Liver (tissue), 9 donors: ENCODE results near the gene KCNE3. TPM values are rescaled to one million over a fixed set of nuclear protein-coding genes. Genes with fewer than 3 reads are reported as not detected.

Source experiments
- DNase-seq: peaks from one replicate; pipeline ENCODE4 v3.0.0-alpha.2; 2017; ENCODE audit warnings: low spot score
- H3K27ac ChIP-seq, 2 donors: one replicate each; pipeline ENCODE4 v1.7.0; 2013; ENCODE audit warnings: inconsistent platforms in 2 of 2, low read length in 2 of 2, control low read depth in 1 of 2, low read depth in 1 of 2, mild to moderate bottlenecking in 1 of 2
- H3K27me3 ChIP-seq, 4 donors: one replicate each; pipeline versions ENCODE4 v1.6.1 to v1.7.0; 2013; ENCODE audit warnings: low read length in 3 of 4, inconsistent platforms in 1 of 4, mild to moderate bottlenecking in 1 of 4, moderate library complexity in 1 of 4; ENCODE audit not compliant: control insufficient read depth in 4 of 4, insufficient read depth in 4 of 4
- H3K36me3 ChIP-seq, 4 donors: one replicate each; pipeline versions ENCODE4 v1.6.1 to v1.7.0; 2013; ENCODE audit warnings: low read length in 3 of 4, mild to moderate bottlenecking in 3 of 4, low read depth in 1 of 4, moderate library complexity in 1 of 4; ENCODE audit not compliant: control insufficient read depth in 4 of 4, insufficient read depth in 3 of 4
- H3K4me1 ChIP-seq, 4 donors: one replicate each; pipeline versions ENCODE4 v1.6.1 to v1.7.0; 2013; ENCODE audit warnings: low read length in 3 of 4, mild to moderate bottlenecking in 3 of 4, moderate library complexity in 1 of 4; ENCODE audit not compliant: control insufficient read depth in 4 of 4, insufficient read depth in 4 of 4
- H3K4me3 ChIP-seq, 3 donors: one replicate each; pipeline versions ENCODE4 v1.6.1 to v1.7.0; 2013; ENCODE audit warnings: low read length in 3 of 3, control low read depth in 1 of 3, low read depth in 1 of 3, mild to moderate bottlenecking in 1 of 3
- H3K9ac ChIP-seq, 2 donors: one replicate each; pipeline ENCODE4 v1.7.0; 2013; ENCODE audit warnings: low read length in 2 of 2, mild to moderate bottlenecking in 2 of 2, moderate library complexity in 2 of 2, control low read depth in 1 of 2, low read depth in 1 of 2
- H3K9me3 ChIP-seq, 4 donors: one replicate each; pipeline versions ENCODE4 v1.6.1 to v1.7.0; 2013; ENCODE audit warnings: low read length in 3 of 4; ENCODE audit not compliant: control insufficient read depth in 4 of 4
- EGR1 ChIP-seq, 2 donors: IDR thresholded peaks; 2 replicates each; pipeline ENCODE4 v1.6.1; 2016 to 2018; ENCODE audit warnings: antibody characterized with exemption in 2 of 2, low read depth in 2 of 2
- FOXA1 ChIP-seq: IDR thresholded peaks from 2 replicates; pipeline ENCODE4 v1.6.1; 2016; ENCODE audit warnings: antibody characterized with exemption
- FOXA2 ChIP-seq: IDR thresholded peaks from 2 replicates; pipeline ENCODE4 v1.6.1; 2016; ENCODE audit warnings: antibody characterized with exemption
- GABPA ChIP-seq, 2 donors: IDR thresholded peaks in 1 of 2; conservative IDR thresholded peaks in 1 of 2; 2 replicates each; pipeline ENCODE4 v1.6.1; 2016; ENCODE audit warnings: antibody characterized with exemption in 2 of 2, mild to moderate bottlenecking in 1 of 2, moderate library complexity in 1 of 2
- HNF4A ChIP-seq, 2 donors: conservative IDR thresholded peaks; 2 replicates each; pipeline ENCODE4 v1.6.1; 2016; ENCODE audit warnings: antibody characterized with exemption in 2 of 2, mild to moderate bottlenecking in 2 of 2
- HNF4G ChIP-seq: IDR thresholded peaks from 2 replicates; pipeline ENCODE4 v1.6.1; 2016; ENCODE audit warnings: antibody characterized with exemption
- JUND ChIP-seq, 2 donors: IDR thresholded peaks; 2 replicates each; pipeline ENCODE4 v1.6.1; 2016; ENCODE audit warnings: antibody characterized with exemption in 2 of 2
- NR2F2 ChIP-seq: IDR thresholded peaks from 2 replicates; pipeline ENCODE4 v1.6.1; 2016; ENCODE audit warnings: antibody characterized with exemption
- RAD21 ChIP-seq, 2 donors: IDR thresholded peaks; 2 replicates each; pipeline ENCODE4 v1.6.1; 2016; ENCODE audit warnings: antibody characterized with exemption in 2 of 2, mild to moderate bottlenecking in 2 of 2
- RXRA ChIP-seq, 2 donors: IDR thresholded peaks; 2 replicates each; pipeline ENCODE4 v1.6.1; 2017 to 2018; ENCODE audit warnings: antibody characterized with exemption in 2 of 2, mild to moderate bottlenecking in 1 of 2
- SP1 ChIP-seq: IDR thresholded peaks from 2 replicates; pipeline ENCODE4 v1.6.1; 2018; ENCODE audit warnings: antibody characterized with exemption, mild to moderate bottlenecking
- TAF1 ChIP-seq: conservative IDR thresholded peaks from 2 replicates; pipeline ENCODE4 v1.6.1; 2016; ENCODE audit warnings: antibody characterized with exemption, mild to moderate bottlenecking
- YY1 ChIP-seq: IDR thresholded peaks from 2 replicates; pipeline ENCODE4 v1.6.1; 2016; ENCODE audit warnings: antibody characterized with exemption, mild to moderate bottlenecking
- WGBS: extraction: QIAGEN DNeasy Blood & Tissue Kit; methylation state at CpG from one replicate; pipeline ENCODE4 v1.1.7; 2013; 5-methylcytosine and 5-hydroxymethylcytosine counted together
- polyA plus RNA-seq, 2 donors: library from polyadenylated mRNA; stranded (reverse) in 1 of 2; unstranded in 1 of 2; fragments of 200-250 nt in 1 of 2; fragments of >200 nt in 1 of 2; fragmentation: Nextera tagmentation in 1 of 2; extraction: Ambion mirVana in 1 of 2; gene quantifications; one replicate each; pipeline versions ENCODE4 v1.2.1 to v1.2.3, GENCODE V29; 2013 to 2015
- total RNA-seq, 2 donors: library from RNA; depleted of rRNA; stranded (reverse); fragments of >200 nt; gene quantifications; one replicate each; pipeline ENCODE4 v1.2.3, GENCODE V29; 2014
- TF ChIP-seq, protein P1 (sequence below): IDR thresholded peaks from 2 replicates; pipeline ENCODE4 v1.6.1; 2016; ENCODE audit warnings: antibody characterized with exemption
- TF ChIP-seq, protein P2 (sequence below): IDR thresholded peaks from 2 replicates; pipeline ENCODE4 v1.6.1; 2016; ENCODE audit warnings: antibody characterized with exemption, mild to moderate bottlenecking
- TF ChIP-seq, protein P3 (sequence below): IDR thresholded peaks from 2 replicates; pipeline ENCODE4 v1.6.1; 2016; ENCODE audit warnings: antibody characterized with exemption
- TF ChIP-seq, protein P4 (sequence below): IDR thresholded peaks from 2 replicates; pipeline ENCODE4 v1.6.1; 2016; ENCODE audit warnings: antibody characterized with exemption
- donor health status: healthy.
- donor health status: healthy.
- donor health status: healthy.
- donor health status: healthy.
- donor health status: healthy.

KCNE3 gene
- total and polyA plus RNA-seq, 4 donors = 1.4 to 22.9 (median 3.8) TPM

DNA sequence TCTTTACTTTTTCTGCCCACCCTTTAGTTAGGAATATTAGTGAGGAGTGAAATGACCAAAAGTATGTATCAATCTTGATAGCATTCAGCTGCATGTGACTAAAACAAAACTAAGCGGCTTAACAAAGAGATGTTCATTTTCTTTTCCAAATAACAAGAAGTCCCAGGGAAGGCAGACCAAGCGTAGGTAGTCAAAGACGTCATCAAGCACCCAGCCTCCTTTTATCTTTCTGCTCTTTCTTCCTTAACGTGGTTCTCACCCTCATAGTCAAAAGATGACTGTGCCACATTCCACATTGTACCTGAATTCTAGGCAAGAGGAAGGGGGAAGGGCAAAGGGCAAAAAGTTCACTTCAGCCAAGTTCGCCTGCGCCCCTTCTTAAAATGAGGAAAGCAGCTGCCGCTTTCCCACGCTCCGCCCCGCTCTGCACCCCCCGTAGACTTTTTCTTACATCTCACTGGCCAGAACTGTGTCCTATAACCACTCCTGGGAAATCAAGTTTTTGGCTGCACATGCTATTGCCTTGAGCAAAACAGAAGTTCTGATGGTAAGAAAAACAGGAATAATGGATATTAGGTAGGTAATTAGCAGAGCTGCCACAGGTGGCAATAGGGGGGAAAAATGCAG, 54.5 kb downstream of the KCNE3 start:
- Histone ChIP-seq H3K36me3 (no peaks in the 10 kb centered on the region), H3K4me3 (no peak overlapping the region), H3K27ac (no peak overlapping the region), H3K9me3 (no peaks in the 10 kb centered on the region), H3K9ac (no peak overlapping the region), H3K4me1 (no peaks in the 10 kb centered on the region), H3K27me3 (no peaks in the 10 kb centered on the region)
- TF ChIP-seq HNF4G (no peak), FOXA1 (no peak), FOXA2 (no peak), EGR1 (IDR thresholded peaks at IDR 0.05; ENCODE audit: low read depth in 2 of 2) (no peak), RAD21 (IDR thresholded peaks at IDR 0.05) (no peak), NR2F2 (no peak), GABPA (IDR thresholded peaks at IDR 0.05 in 1 of 2, conservative IDR thresholded peaks at IDR 0.05 in 1 of 2) (no peak), HNF4A (conservative IDR thresholded peaks at IDR 0.05) (no peak), TAF1 (no peak), JUND (IDR thresholded peaks at IDR 0.05) (no peak), SP1 (no peak), RXRA (IDR thresholded peaks at IDR 0.05) (no peak), YY1 (no peak)
- TF ChIP-seq, protein P1, sequence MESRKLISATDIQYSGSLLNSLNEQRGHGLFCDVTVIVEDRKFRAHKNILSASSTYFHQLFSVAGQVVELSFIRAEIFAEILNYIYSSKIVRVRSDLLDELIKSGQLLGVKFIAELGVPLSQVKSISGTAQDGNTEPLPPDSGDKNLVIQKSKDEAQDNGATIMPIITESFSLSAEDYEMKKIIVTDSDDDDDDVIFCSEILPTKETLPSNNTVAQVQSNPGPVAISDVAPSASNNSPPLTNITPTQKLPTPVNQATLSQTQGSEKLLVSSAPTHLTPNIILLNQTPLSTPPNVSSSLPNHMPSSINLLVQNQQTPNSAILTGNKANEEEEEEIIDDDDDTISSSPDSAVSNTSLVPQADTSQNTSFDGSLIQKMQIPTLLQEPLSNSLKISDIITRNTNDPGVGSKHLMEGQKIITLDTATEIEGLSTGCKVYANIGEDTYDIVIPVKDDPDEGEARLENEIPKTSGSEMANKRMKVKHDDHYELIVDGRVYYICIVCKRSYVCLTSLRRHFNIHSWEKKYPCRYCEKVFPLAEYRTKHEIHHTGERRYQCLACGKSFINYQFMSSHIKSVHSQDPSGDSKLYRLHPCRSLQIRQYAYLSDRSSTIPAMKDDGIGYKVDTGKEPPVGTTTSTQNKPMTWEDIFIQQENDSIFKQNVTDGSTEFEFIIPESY = no peak
- TF ChIP-seq, protein P2, sequence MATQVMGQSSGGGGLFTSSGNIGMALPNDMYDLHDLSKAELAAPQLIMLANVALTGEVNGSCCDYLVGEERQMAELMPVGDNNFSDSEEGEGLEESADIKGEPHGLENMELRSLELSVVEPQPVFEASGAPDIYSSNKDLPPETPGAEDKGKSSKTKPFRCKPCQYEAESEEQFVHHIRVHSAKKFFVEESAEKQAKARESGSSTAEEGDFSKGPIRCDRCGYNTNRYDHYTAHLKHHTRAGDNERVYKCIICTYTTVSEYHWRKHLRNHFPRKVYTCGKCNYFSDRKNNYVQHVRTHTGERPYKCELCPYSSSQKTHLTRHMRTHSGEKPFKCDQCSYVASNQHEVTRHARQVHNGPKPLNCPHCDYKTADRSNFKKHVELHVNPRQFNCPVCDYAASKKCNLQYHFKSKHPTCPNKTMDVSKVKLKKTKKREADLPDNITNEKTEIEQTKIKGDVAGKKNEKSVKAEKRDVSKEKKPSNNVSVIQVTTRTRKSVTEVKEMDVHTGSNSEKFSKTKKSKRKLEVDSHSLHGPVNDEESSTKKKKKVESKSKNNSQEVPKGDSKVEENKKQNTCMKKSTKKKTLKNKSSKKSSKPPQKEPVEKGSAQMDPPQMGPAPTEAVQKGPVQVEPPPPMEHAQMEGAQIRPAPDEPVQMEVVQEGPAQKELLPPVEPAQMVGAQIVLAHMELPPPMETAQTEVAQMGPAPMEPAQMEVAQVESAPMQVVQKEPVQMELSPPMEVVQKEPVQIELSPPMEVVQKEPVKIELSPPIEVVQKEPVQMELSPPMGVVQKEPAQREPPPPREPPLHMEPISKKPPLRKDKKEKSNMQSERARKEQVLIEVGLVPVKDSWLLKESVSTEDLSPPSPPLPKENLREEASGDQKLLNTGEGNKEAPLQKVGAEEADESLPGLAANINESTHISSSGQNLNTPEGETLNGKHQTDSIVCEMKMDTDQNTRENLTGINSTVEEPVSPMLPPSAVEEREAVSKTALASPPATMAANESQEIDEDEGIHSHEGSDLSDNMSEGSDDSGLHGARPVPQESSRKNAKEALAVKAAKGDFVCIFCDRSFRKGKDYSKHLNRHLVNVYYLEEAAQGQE = no peak
- TF ChIP-seq, protein P3, sequence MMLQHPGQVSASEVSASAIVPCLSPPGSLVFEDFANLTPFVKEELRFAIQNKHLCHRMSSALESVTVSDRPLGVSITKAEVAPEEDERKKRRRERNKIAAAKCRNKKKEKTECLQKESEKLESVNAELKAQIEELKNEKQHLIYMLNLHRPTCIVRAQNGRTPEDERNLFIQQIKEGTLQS = no peak
- TF ChIP-seq, protein P4, sequence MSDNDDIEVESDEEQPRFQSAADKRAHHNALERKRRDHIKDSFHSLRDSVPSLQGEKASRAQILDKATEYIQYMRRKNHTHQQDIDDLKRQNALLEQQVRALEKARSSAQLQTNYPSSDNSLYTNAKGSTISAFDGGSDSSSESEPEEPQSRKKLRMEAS = no peak
- WGBS = 69% methylated on average over 11 of the region's 11 CpGs
- DNase-seq = no peak

DNA sequence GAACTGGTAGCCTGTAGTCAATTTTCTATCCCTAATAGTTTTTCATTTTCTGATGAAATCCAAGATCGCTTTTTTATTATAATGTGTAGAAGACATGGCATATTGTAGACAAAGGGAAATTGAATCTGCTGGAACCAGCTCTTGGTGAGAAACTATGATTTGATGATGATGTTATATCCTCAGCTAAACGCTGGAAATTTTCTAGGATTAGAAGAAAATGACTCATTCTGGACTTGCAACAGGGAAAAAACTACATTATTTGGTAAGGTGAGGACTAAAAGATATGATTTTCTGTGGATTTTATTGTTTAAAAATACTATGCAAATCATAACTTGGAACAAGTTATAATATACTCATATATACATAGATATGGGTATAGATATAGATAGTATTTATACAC, 55.0 kb downstream of the KCNE3 start:
- H3K9ac ChIP-seq = no peak overlapping the region
- H3K36me3 ChIP-seq = no peaks in the 10 kb centered on the region
- no peak overlapping the region for H3K27ac ChIP-seq
- no peaks in the 10 kb centered on the region for H3K27me3 ChIP-seq
- no peak overlapping the region for H3K4me3 ChIP-seq
- 86% methylated on average over 2 of the region's 2 CpGs for WGBS
- no peaks in the 10 kb centered on the region for H3K9me3 ChIP-seq
- DNase-seq = no peak
- H3K4me1 ChIP-seq = no peaks in the 10 kb centered on the region
- TF ChIP-seq, protein P2 = no peak
- TF ChIP-seq EGR1 (IDR thresholded peaks at IDR 0.05; ENCODE audit: low read depth in 2 of 2) (no peak), YY1 (no peak), NR2F2 (no peak), FOXA1 (no peak)
